ENCODE measurements around the gene LSAMP.

DNA sequence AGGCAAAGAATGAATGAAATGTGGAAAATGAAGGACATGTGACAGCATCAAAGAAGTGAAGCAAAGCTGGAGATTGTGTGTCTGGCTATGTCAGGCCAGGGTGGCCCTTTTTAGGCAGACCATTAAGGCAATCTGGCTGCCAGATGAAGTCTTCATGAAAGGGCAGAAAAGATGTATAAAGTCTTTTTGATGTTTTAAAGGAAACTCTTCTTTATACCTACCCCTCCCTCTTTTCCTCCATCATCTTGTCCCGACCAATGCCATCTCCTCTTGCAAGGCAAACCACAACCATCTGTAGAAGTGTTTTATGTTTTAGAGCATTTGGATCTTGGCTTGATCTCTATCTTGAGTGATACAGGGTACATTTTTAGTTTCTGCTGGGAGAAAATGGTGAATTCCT is 259.2 kb downstream of the LSAMP start:
- TF ChIP-seq POLR2A (IDR thresholded peaks at IDR 0.05; ENCODE audit: low read depth, low read length), result no peak
- TF ChIP-seq, protein P1, sequence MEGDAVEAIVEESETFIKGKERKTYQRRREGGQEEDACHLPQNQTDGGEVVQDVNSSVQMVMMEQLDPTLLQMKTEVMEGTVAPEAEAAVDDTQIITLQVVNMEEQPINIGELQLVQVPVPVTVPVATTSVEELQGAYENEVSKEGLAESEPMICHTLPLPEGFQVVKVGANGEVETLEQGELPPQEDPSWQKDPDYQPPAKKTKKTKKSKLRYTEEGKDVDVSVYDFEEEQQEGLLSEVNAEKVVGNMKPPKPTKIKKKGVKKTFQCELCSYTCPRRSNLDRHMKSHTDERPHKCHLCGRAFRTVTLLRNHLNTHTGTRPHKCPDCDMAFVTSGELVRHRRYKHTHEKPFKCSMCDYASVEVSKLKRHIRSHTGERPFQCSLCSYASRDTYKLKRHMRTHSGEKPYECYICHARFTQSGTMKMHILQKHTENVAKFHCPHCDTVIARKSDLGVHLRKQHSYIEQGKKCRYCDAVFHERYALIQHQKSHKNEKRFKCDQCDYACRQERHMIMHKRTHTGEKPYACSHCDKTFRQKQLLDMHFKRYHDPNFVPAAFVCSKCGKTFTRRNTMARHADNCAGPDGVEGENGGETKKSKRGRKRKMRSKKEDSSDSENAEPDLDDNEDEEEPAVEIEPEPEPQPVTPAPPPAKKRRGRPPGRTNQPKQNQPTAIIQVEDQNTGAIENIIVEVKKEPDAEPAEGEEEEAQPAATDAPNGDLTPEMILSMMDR (conservative IDR thresholded peaks at IDR 0.05; ENCODE audit: low read depth, low read length), result no peak
- TF ChIP-seq, protein P2, sequence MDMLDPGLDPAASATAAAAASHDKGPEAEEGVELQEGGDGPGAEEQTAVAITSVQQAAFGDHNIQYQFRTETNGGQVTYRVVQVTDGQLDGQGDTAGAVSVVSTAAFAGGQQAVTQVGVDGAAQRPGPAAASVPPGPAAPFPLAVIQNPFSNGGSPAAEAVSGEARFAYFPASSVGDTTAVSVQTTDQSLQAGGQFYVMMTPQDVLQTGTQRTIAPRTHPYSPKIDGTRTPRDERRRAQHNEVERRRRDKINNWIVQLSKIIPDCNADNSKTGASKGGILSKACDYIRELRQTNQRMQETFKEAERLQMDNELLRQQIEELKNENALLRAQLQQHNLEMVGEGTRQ (IDR thresholded peaks at IDR 0.05; ENCODE audit: low read depth, low read length), result no peak
- TF ChIP-seq MXI1 (IDR thresholded peaks at IDR 0.05; ENCODE audit: borderline replicate concordance, low read depth, low read length), result no peak
- no peak for TF ChIP-seq RAD21 (IDR thresholded peaks at IDR 0.05; ENCODE audit: low read length)
- no peak for TF ChIP-seq BHLHE40 (IDR thresholded peaks at IDR 0.05; ENCODE audit: low read depth, low read length)
- no peak for TF ChIP-seq SMC3 (IDR thresholded peaks at IDR 0.05; ENCODE audit: low read depth, low read length)
- TF ChIP-seq RCOR1 (IDR thresholded peaks at IDR 0.05; ENCODE audit: insufficient replicate concordance, low read length), result no peak
- no peak for TF ChIP-seq CEBPB (IDR thresholded peaks at IDR 0.05; ENCODE audit: low read depth, low read length)
- no peak for TF ChIP-seq RFX5 (IDR thresholded peaks at IDR 0.05; ENCODE audit: low read depth, low read length)
- TF ChIP-seq MAFK (IDR thresholded peaks at IDR 0.05; ENCODE audit: low read depth, low read length), result no peak
